TTC549 (cell line): ENCODE measurements around the gene GNG13.
"Not testable (repeated sequence)": the region's sequence is repeated elsewhere in the genome, so short reads cannot be mapped to it uniquely, and the experiment has no call there.

Experiments used
- FAIRE-seq: peaks from 2 replicates; lab custom pipeline; 2012; peaks lifted over from hg19 to GRCh38; lab: Jason Lieb, UNC

The GNG13 gene

GRCh38 chr16:831571-832413, 31.3 kb upstream of the GNG13 start:
- FAIRE-seq = no peak

- FAIRE-seq = no peak
These were observed 30.5 kb upstream of the GNG13 start for GRCh38 chr16:830871-831570.

DNA sequence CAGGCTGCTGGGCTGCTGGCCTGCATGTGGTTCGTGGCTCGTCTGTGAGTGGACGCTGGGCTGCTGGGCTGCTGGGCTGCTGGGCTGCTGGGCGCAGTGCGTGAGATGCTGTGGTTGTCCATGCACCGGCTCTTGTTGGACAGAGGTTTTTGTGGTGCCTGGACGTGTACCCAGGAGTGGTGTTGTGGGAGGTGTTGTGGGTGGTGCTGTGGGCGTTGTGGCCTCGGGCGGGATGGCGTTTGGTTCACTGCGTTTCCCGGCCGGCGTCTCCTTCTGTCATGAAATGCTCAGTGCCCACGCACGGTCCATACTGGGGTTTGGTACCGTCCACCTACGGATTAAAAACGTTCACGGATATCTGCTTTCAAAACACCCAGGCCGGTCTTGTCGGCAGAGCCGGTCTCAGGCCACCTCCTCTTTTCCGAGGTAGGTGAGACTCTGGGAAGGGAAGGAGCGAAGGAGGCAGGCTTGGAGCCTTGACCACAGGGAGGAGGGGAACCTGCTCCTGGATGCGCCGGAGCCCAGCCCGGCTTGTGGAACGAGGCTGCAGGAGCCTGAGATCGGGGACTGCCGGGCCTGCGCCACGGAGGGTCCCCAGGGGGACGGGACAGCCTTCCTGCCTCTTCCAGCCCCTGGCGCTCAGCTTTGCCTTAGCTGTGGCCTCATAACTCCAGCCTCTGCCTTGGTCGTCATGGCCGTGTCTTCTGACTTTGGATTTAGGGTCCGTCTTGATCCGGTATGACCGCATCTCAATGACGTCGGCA, 29.8 kb upstream of the GNG13 start:
- FAIRE-seq = no peak

DNA sequence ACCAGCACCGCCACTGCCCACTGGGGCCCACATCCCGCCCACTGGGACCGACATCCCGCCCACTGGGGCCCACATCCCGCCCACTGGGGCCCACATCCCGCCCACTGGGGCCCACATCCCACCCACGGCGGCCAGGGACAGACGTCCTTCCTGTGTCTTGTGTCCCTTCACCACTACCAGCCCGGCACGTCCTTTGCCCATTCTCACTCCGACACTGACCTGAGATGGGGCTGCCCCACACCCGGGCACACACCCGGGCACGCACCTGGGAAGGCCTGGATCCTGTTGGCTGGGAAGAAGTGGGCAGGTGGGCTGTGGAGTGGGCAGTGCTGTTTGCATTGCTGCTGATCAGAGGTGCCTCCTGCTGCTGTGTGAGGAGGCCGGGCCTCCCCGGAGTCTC, 28.4 kb upstream of the GNG13 start:
- no peak for FAIRE-seq

- no peak for FAIRE-seq
These were observed 27.0 kb upstream of the GNG13 start for GRCh38 chr16:827513-827912.

DNA sequence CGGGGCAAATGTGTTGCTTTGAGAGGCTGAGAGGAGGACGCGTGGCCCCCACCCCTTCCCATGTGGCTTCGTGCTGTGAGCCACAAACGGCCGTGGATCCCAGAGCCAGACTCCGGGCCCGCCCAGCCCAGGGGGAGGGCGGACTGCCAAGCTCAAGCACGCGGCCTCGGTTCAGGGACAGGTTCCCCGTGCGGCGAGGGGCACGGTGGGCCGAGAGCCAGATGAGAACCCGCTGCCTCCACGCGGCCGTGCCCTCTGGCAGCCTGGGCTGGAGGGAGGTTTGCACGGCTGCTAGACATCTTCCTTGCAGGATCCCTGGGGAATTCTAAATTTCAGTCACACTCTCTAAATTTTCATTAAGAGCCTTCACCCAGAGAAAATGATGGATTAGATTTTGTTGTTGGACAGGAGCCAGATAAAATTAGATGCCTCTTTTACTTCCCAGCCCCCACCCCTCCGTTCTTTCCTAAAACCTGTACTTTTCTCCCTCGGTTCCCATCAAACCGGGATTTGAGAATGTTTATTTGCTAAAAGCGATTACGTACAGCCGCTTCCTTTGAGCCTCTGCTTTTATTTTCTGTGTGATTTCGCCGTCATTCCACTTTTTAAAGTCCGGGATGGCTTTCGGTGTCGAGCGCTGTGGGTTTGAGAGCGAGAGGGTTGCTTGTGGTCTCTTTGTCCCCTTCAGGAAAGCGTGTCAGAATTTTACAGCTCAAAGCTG, 25.0 kb upstream of the GNG13 start:
- FAIRE-seq = no peak

GRCh38 chr16:824601-825000, 24.1 kb upstream of the GNG13 start:
- no peak for FAIRE-seq

DNA sequence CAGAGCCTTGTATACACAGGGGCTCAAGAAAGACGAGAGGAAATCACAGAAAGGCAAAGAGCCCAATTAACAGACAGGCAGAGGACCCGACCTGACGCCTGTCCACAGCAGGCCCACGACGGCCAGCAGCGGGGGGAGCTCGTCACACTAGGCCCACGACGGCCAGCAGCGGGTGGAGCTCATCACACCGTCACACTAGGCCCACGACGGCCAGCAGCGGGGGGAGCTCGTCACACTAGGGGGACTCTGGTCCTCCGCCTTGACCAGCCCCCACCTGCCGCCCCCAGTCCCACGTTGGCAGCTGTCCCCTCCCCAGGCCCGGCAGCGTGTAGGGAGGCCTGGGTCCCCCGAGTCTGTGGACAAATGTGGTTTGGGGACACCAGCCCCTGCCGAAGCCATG, 23.7 kb upstream of the GNG13 start:
- no peak for FAIRE-seq

GRCh38 chr16:822909-823297, 22.4 kb upstream of the GNG13 start:
- no peak for FAIRE-seq

- no peak for FAIRE-seq
These were observed 21.8 kb upstream of the GNG13 start for GRCh38 chr16:822174-822908.

- FAIRE-seq = no peak
These were observed 21.2 kb upstream of the GNG13 start for GRCh38 chr16:821751-822150.

DNA sequence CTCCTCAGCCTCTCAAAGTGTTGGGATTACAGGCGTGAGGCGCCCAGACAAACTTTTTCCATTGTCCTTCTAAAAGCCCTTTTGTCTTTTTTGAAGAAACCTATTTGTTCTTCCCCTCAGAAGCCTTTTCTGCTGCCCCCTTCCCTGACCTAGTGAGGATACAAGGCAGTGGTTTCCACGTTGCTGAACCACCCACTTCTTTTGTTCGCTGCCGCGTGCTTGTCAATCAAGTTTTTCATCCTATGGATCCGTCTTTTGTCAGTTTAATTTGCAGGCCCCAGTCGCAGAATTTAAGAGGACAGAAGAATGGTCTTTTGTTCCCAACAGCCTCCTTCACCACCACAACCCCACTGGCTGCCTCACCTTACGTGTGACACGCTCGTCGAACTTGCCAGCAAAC, 20.2 kb upstream of the GNG13 start:
- FAIRE-seq = no peak

GRCh38 chr16:820044-820408, 19.5 kb upstream of the GNG13 start:
- FAIRE-seq = not testable (repeated sequence)

GRCh38 chr16:819336-820043, 19.0 kb upstream of the GNG13 start:
- no peak for FAIRE-seq

- no peak for FAIRE-seq
These were observed 18.1 kb upstream of the GNG13 start for GRCh38 chr16:818592-818991.

GRCh38 chr16:818132-818531, 17.6 kb upstream of the GNG13 start:
- no peak for FAIRE-seq

GRCh38 chr16:817001-817906, 16.7 kb upstream of the GNG13 start:
- no peak for FAIRE-seq

- no peak for FAIRE-seq
These were observed 15.3 kb upstream of the GNG13 start for GRCh38 chr16:815861-816260.

- no peak for FAIRE-seq
These were observed 14.4 kb upstream of the GNG13 start for GRCh38 chr16:814974-815373.

- FAIRE-seq = no peak
These were observed 13.4 kb upstream of the GNG13 start for GRCh38 chr16:813916-814412.
